Panc1 (cell line): ENCODE measurements around the gene IWS1.

Source experiments
- POLR2AphosphoS5 ChIP-seq: IDR thresholded peaks from 2 replicates; pipeline ENCODE4 v1.6.1; 2012; ENCODE audit warnings: mild to moderate bottlenecking, low read depth, low read length, moderate library complexity
- REST ChIP-seq, 2 experiments: IDR thresholded peaks; 2 replicates each; pipeline ENCODE4 v1.6.1; 2011 to 2012; ENCODE audit warnings: low read depth in 2 of 2, control low read depth in 1 of 2, low read length in 1 of 2, mild to moderate bottlenecking in 1 of 2, moderate library complexity in 1 of 2; ENCODE audit not compliant: insufficient read depth in 1 of 2
- SIN3A ChIP-seq: IDR thresholded peaks from 2 replicates; pipeline ENCODE4 v1.6.1; 2012; ENCODE audit warnings: low read depth, mild to moderate bottlenecking, low read length, moderate library complexity, borderline replicate concordance; ENCODE audit not compliant: insufficient read depth
- TF ChIP-seq, protein P1 (sequence below): fragments of 450-650 bp; IDR thresholded peaks from 2 replicates; pipeline ENCODE4 v1.5.1; 2017; ENCODE audit warnings: mild to moderate bottlenecking

GRCh38 chr2:127516041-127516762 lies 10.1 kb downstream of the IWS1 start:
- TF ChIP-seq, protein P1, sequence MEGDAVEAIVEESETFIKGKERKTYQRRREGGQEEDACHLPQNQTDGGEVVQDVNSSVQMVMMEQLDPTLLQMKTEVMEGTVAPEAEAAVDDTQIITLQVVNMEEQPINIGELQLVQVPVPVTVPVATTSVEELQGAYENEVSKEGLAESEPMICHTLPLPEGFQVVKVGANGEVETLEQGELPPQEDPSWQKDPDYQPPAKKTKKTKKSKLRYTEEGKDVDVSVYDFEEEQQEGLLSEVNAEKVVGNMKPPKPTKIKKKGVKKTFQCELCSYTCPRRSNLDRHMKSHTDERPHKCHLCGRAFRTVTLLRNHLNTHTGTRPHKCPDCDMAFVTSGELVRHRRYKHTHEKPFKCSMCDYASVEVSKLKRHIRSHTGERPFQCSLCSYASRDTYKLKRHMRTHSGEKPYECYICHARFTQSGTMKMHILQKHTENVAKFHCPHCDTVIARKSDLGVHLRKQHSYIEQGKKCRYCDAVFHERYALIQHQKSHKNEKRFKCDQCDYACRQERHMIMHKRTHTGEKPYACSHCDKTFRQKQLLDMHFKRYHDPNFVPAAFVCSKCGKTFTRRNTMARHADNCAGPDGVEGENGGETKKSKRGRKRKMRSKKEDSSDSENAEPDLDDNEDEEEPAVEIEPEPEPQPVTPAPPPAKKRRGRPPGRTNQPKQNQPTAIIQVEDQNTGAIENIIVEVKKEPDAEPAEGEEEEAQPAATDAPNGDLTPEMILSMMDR: no peak
- TF ChIP-seq REST (IDR thresholded peaks at IDR 0.05; ENCODE audit: insufficient read depth in 1 of 2, low read depth in 2 of 2, low read length in 1 of 2) (no peak), POLR2AphosphoS5 (no peak), SIN3A (no peak)
